SK-N-SH treated with all-trans-retinoic acid at 6 μM for 48 hours (cell line): Measurements from ENCODE around the gene CD4.

Source experiments
- ARNTL ChIP-seq: fragments of 450-650 bp; formaldehyde crosslinking; IDR thresholded peaks from 2 replicates; pipeline ENCODE4 v1.5.0; 2020; ENCODE audit warnings: low read depth, mild to moderate bottlenecking, moderate library complexity, borderline replicate concordance
- CSDC2 ChIP-seq: fragments of 250-450 bp; sonication (Bioruptor Pico); IDR thresholded peaks from 2 replicates; pipeline ENCODE4 v1.5.0; 2020; ENCODE audit warnings: mild to moderate bottlenecking, moderate library complexity
- GLIS3 ChIP-seq: fragments of 250-450 bp; sonication (Bioruptor Pico); IDR thresholded peaks from 2 replicates; pipeline ENCODE4 v1.5.0; 2020; ENCODE audit warnings: mild to moderate bottlenecking, moderate library complexity
- TCF4 ChIP-seq: fragments of 250-450 bp; sonication (Bioruptor Pico); IDR thresholded peaks from 2 replicates; pipeline ENCODE4 v1.8.0; 2021; ENCODE audit warnings: mild to moderate bottlenecking, moderate library complexity, borderline replicate concordance
- TOX ChIP-seq: fragments of 250-450 bp; sonication (Bioruptor Pico); IDR thresholded peaks from 2 replicates; pipeline ENCODE4 v1.8.0; 2021; ENCODE audit warnings: mild to moderate bottlenecking, moderate library complexity, borderline replicate concordance
- ZC3H10 ChIP-seq: fragments of 250-450 bp; sonication (Bioruptor Pico); IDR thresholded peaks from 2 replicates; pipeline ENCODE4 v1.5.1; 2021; ENCODE audit warnings: mild to moderate bottlenecking, moderate library complexity
- ZFP30 ChIP-seq: fragments of 450-650 bp; formaldehyde crosslinking; IDR thresholded peaks from 2 replicates; pipeline ENCODE4 v1.5.0; 2022; ENCODE audit warnings: mild to moderate bottlenecking, moderate library complexity
- ZNF565 ChIP-seq: fragments of 450-650 bp; formaldehyde crosslinking; conservative IDR thresholded peaks from 2 replicates; pipeline ENCODE4 v1.5.0; 2020; ENCODE audit warnings: low read depth, mild to moderate bottlenecking, moderate library complexity
- TF ChIP-seq, protein P1 (sequence below): fragments of 250-450 bp; sonication (Bioruptor Pico); IDR thresholded peaks from 2 replicates; pipeline ENCODE4 v1.8.0; 2020; ENCODE audit warnings: mild to moderate bottlenecking, moderate library complexity, borderline replicate concordance
- TF ChIP-seq, protein P2 (sequence below): fragments of 250-450 bp; sonication (Bioruptor Pico); IDR thresholded peaks from 2 replicates; pipeline ENCODE4 v1.8.0; 2021; ENCODE audit warnings: low read depth, mild to moderate bottlenecking, moderate library complexity, borderline replicate concordance

DNA sequence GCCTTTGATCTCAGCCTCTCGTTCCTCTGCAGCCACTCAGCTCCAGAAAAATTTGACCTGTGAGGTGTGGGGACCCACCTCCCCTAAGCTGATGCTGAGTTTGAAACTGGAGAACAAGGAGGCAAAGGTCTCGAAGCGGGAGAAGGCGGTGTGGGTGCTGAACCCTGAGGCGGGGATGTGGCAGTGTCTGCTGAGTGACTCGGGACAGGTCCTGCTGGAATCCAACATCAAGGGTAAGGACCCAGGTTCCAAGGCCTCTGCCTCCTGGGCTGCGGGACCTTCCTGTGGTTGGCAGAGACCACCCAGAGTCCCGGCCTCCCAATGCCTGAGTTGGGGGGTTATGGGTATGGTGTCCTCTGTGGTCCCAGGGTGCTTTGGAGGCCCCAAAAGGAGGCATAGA is 27.8 kb downstream of the CD4 start:
- no peak for TF ChIP-seq ZNF565 (CRISPR knock-in tag)
- TF ChIP-seq, protein P1, sequence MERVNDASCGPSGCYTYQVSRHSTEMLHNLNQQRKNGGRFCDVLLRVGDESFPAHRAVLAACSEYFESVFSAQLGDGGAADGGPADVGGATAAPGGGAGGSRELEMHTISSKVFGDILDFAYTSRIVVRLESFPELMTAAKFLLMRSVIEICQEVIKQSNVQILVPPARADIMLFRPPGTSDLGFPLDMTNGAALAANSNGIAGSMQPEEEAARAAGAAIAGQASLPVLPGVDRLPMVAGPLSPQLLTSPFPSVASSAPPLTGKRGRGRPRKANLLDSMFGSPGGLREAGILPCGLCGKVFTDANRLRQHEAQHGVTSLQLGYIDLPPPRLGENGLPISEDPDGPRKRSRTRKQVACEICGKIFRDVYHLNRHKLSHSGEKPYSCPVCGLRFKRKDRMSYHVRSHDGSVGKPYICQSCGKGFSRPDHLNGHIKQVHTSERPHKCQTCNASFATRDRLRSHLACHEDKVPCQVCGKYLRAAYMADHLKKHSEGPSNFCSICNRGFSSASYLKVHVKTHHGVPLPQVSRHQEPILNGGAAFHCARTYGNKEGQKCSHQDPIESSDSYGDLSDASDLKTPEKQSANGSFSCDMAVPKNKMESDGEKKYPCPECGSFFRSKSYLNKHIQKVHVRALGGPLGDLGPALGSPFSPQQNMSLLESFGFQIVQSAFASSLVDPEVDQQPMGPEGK (CRISPR knock-in tag) = no peak
- TF ChIP-seq TCF4 = no peak
- TF ChIP-seq, protein P2, sequence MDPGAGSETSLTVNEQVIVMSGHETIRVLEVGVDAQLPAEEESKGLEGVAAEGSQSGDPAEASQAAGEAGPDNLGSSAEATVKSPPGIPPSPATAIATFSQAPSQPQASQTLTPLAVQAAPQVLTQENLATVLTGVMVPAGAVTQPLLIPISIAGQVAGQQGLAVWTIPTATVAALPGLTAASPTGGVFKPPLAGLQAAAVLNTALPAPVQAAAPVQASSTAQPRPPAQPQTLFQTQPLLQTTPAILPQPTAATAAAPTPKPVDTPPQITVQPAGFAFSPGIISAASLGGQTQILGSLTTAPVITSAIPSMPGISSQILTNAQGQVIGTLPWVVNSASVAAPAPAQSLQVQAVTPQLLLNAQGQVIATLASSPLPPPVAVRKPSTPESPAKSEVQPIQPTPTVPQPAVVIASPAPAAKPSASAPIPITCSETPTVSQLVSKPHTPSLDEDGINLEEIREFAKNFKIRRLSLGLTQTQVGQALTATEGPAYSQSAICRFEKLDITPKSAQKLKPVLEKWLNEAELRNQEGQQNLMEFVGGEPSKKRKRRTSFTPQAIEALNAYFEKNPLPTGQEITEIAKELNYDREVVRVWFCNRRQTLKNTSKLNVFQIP (CRISPR knock-in tag) = no peak
- no peak for TF ChIP-seq ZFP30 (CRISPR knock-in tag)
- no peak for TF ChIP-seq CSDC2
- no peak for TF ChIP-seq TOX (CRISPR knock-in tag)
- TF ChIP-seq ZC3H10 = no peak
- TF ChIP-seq GLIS3 (CRISPR knock-in tag) = no peak
- no peak for TF ChIP-seq ARNTL
